Activated naive CD4-positive, alpha-beta T cell treated with anti-CD3 and anti-CD28 coated beads for 36 hours (primary cell): ENCODE data around the gene TPD52L1. TPM values are rescaled to one million over a fixed set of nuclear protein-coding genes. Genes with fewer than 3 reads are reported as not detected.
A peak's percentile ranks its signal among the peaks of the same experiment; 100 is the strongest.

ENCODE experiments used
- CTCF ChIA-PET: fragments of 350-600 bp; sonication (Branson Sonifier 250); formaldehyde crosslinking; loops from one replicate; lab custom pipeline; 2021; ENCODE audit warnings: antibody characterized with exemption; lab: Charles Lee
- DNase-seq: peaks from one replicate; pipeline ENCODE4 v3.0.0-alpha.2; 2020
- H3K27ac Mint-ChIP-seq: one replicate; pipeline ENCODE4 v1.8.0; 2021; ENCODE audit warnings: mild to moderate bottlenecking, mixed read lengths
- H3K27me3 Mint-ChIP-seq: one replicate; pipeline ENCODE4 v1.8.0; 2021; ENCODE audit warnings: low read depth, mixed read lengths
- H3K36me3 Mint-ChIP-seq: one replicate; pipeline ENCODE4 v1.8.0; 2021; ENCODE audit warnings: low read depth, mixed read lengths
- H3K4me1 Mint-ChIP-seq: one replicate; pipeline ENCODE4 v1.8.0; 2021; ENCODE audit warnings: low read depth, mixed read lengths
- H3K4me3 Mint-ChIP-seq: one replicate; pipeline ENCODE4 v1.8.0; 2021; ENCODE audit warnings: mild to moderate bottlenecking, moderate library complexity, mixed read lengths
- H3K9me3 Mint-ChIP-seq: one replicate; pipeline ENCODE4 v1.8.0; 2021; ENCODE audit warnings: mixed read lengths
- intact Hi-C: fragments of 100-400 bp; cut with micrococcal nuclease; formaldehyde crosslinking; loops from one replicate; pipeline ENCODE4 v1.15.1; 2023
- total RNA-seq, 2 experiments: library from RNA; stranded (reverse); gene quantifications; one replicate each; pipeline ENCODE4 v1.2.3, GENCODE V29; 2021

TPD52L1 gene, protein sequence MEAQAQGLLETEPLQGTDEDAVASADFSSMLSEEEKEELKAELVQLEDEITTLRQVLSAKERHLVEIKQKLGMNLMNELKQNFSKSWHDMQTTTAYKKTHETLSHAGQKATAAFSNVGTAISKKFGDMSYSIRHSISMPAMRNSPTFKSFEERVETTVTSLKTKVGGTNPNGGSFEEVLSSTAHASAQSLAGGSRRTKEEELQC
- total RNA-seq, result 1 to 10 TPM; 5.6 to 5.7 TPM

DNA sequence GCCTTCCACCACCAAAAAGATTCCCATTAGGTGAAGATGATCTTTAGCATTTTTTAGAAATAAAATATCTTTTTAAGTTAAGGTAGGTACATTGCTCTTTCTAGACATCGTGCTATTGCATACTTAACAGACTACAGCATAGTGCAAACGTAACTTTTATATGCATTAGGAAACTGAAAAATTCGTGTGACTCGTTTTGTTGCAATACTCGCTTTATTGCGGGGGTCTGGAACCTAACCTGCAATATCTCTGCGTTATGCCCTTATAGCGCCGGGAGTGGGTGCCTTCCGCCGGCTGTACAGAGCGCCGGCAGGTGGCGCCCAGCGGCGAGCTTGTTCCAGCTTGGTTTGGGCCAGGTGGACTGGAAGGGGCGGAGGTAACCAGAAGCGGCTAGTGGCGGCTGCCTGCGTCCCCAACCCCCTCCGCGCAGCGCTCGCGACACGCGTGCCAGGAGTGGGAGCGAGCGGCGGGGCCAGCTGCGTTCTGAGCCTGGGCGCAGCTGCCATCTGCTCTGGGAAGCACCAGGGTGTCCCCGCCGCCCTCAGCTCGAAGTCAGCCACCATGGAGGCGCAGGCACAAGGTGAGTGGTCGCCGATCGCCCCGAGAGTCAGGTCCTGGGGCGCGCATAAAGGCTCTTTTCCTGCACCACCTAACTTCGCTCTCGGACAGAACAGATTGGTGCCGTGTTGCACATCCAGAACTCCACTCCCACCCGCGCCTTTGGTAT is at the start of gene TPD52L1:
TSS of gene TPD52L1 (plus strand) at position 383 of the 727 bp plus-strand sequence. CDS start at position 562, 179 bp downstream.
- no peak within 1 kb of the TSS for H3K27ac Mint-ChIP-seq
- H3K4me3 Mint-ChIP-seq, result peak within 1 kb of the TSS; percentile 74
- H3K9me3 Mint-ChIP-seq, result no peaks in the 10 kb centered on the region
- H3K4me1 Mint-ChIP-seq, result peaks cover 6% of the 10 kb centered on the region
- intact Hi-C loops, result loop anchor here (1.0 to 5.0 kb wide), 6 partner anchors 39 to 834 kb away; partner anchors contain the start of genes HDDC2, HEY2, RNF217 and TRMT11
- CTCF ChIA-PET, result interaction anchor here (0.7 to 1.5 kb wide), 14 partner anchors 8 to 868 kb away, joined by 3 to 9 read pairs (median 3); no protein-coding TSS in a partner anchor
- no peaks in the 10 kb centered on the region for H3K36me3 Mint-ChIP-seq
- peaks cover 28% of the 10 kb centered on the region for H3K27me3 Mint-ChIP-seq
- DNase-seq, result peak; percentile 73

DNA sequence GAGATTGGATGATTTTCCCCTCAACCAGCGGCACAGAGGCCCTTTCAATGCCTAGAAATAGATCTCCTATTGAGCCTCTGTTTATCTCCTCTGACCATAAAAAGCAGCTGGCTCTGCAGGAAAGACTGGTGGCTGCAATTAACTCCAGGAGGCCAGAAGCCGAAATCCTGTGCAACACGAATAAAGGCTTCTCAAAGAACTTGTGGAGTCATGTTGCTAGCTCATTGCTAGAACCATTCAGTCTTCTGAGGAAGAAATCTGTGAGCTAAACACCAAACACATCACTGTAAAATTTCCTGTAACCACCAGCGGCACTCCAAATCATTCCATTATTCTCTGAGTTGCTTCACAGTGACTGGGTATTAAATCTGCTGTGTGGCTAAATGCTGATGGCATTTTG is 49.1 kb upstream of the TPD52L1 start:
- Mint-ChIP-seq H3K27me3 (no peaks in the 10 kb centered on the region), H3K27ac (no peak overlapping the region)
- CTCF ChIA-PET, result no interaction called here

DNA sequence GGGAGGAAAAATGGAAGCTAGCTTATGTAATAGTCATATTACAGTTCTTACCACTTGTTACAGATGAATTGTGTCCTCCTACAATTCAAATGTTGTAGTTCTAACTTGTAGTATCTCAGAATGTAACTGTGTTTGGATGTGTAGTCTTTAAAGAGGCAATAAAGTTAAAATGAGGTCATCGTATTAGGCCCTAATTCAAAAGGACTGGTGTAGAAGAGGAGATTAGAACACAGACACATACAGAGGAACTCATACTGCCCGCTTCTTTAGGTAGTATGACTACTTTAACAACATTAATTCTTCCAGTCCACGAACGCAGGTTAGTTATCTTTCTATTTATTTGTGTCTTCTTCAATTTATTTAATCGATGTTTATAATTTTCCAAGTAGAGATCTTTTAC is 46.5 kb upstream of the TPD52L1 start:
- intact Hi-C loops, result no loop called here
- no peak overlapping the region for H3K4me3 Mint-ChIP-seq

More for the DNA sequence above, 49.1 kb upstream of the TPD52L1 start:
- Mint-ChIP-seq H3K36me3 (no peaks in the 10 kb centered on the region), H3K4me3 (no peak overlapping the region), H3K4me1 (peaks cover 8% of the 10 kb centered on the region), H3K9me3 (peaks cover 5% of the 10 kb centered on the region)
- DNase-seq, result no peak
- intact Hi-C loops, result no loop called here

DNA sequence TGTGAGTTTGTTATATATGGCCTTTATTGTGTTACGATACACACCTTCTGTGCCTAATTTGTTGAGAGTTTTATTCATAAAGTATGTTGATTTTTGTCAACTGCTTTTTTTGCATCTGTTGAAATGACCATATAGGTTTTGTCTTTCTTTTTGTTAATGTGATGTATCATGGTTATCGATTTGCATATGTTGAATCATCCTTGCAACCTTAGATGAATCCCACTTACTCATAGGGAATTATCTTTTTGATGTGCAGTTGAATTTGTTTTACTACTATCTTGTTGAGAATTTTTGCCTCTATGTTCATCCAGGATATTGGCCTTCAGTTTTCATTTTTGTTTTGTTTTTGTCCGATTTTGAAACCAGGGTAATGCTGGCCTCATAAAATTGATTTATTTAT is 45.7 kb upstream of the TPD52L1 start:
- no peaks in the 10 kb centered on the region for H3K27me3 Mint-ChIP-seq
- no peak overlapping the region for H3K4me3 Mint-ChIP-seq
- H3K27ac Mint-ChIP-seq, result no peak overlapping the region
- DNase-seq, result no peak
- H3K36me3 Mint-ChIP-seq, result peaks cover 12% of the 10 kb centered on the region
- no peaks in the 10 kb centered on the region for H3K4me1 Mint-ChIP-seq
- H3K9me3 Mint-ChIP-seq, result peaks cover 30% of the 10 kb centered on the region
- CTCF ChIA-PET, result no interaction called here
- intact Hi-C loops, result no loop called here

More for the DNA sequence above, 46.5 kb upstream of the TPD52L1 start:
- CTCF ChIA-PET, result no interaction called here
- Mint-ChIP-seq H3K4me1 (no peaks in the 10 kb centered on the region), H3K9me3 (peaks cover 25% of the 10 kb centered on the region), H3K27me3 (no peaks in the 10 kb centered on the region), H3K36me3 (peaks cover 10% of the 10 kb centered on the region), H3K27ac (no peak overlapping the region)
- DNase-seq, result no peak

DNA sequence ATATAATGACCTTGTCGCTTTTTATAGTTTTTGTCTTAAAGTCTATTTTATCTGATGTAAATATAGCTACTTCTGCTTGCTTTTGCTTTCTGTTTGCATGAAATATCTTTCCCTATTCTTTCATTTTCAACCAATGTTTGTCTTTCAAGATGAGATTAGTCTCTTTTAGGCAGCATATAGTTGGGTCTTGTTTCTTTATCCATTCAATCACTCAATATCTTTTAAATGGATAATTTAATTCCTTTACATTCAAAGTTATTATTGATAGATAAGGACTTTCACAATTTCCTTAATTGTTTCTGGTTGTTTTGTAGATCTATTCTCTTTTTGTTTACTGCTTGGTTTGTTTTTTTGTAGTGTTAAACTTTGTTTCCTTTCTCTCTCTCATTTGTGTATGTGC is 43.5 kb upstream of the TPD52L1 start:
- intact Hi-C loops, result loop anchor here (5.0 kb wide), 1 partner anchor 148 kb away; the partner anchor contains the start of gene RNF217
- CTCF ChIA-PET, result no interaction called here
- DNase-seq, result no peak
- H3K4me3 Mint-ChIP-seq, result no peak overlapping the region
- H3K4me1 Mint-ChIP-seq, result no peaks in the 10 kb centered on the region
- peaks cover 12% of the 10 kb centered on the region for H3K36me3 Mint-ChIP-seq
- no peaks in the 10 kb centered on the region for H3K27me3 Mint-ChIP-seq
- H3K27ac Mint-ChIP-seq, result no peak overlapping the region
- H3K9me3 Mint-ChIP-seq, result peaks cover 30% of the 10 kb centered on the region

DNA sequence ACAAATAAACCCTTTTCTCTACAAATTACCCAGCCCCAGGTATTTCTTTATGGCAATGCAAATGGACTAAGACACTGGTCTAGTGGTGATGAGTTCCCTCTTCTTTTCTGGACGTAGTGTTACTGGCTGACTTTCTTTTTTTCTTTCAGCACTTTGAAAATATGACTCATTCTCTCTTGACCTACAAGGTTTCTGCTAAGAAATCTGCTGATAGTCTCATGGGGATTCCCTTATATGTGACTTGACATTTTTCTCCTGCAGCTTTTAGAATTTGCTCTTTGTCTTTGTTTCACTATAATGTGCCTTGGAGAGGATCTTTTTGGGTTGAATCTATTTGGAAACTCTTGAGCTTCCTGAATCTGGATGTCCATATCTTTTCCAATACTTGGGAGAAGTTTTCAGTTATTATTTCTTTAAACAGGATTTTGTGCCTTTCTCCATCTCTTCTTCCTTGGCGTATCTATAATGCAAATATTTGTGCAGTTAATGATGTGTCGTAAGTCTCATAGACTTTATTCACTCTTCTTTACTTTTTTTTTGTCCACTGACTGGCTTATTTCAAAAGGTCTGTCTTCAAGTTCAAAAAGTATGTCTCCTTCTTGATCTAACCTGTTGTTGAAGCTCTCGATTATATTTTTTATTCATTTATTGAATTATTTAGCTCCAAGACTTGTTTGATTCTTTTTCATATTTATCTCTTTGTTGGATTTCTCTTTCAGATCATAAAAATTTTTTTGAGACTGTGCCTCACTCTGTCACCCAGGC is 42.2 kb upstream of the TPD52L1 start:
- H3K4me1 Mint-ChIP-seq, result no peaks in the 10 kb centered on the region
- intact Hi-C loops, result loop anchor here (5.0 kb wide), 1 partner anchor 149 kb away; the partner anchor contains the start of gene RNF217
- no peak for DNase-seq
- no peaks in the 10 kb centered on the region for H3K27me3 Mint-ChIP-seq
- H3K9me3 Mint-ChIP-seq, result peaks cover 30% of the 10 kb centered on the region
- peaks cover 12% of the 10 kb centered on the region for H3K36me3 Mint-ChIP-seq
- no peak overlapping the region for H3K4me3 Mint-ChIP-seq
- no peak overlapping the region for H3K27ac Mint-ChIP-seq
- CTCF ChIA-PET, result interaction anchor here (0.6 to 4.2 kb wide), 3 partner anchors 11 to 245 kb away, joined by 4 to 82 read pairs (median 4); no protein-coding TSS in a partner anchor

DNA sequence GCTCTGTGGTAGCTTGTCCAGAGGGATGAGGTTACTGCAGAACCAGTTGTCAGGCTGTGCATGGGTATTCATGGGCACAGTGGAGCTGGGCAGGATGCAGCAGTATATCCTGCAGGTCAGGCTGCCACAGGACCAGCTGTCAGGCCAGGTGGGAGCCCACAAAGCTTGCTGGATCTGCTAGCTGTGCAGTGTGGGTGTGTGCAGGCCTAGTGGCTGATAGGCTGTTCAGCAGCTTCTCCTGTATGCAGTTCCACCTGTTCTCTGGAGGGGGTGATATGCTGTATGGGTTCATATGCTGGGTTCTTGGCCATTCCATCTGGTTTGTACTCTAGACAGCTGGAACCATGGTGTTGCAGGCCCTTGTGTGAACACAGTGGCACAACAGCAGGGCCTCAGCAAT is 40.6 kb upstream of the TPD52L1 start:
- peaks cover 12% of the 10 kb centered on the region for H3K36me3 Mint-ChIP-seq

DNA sequence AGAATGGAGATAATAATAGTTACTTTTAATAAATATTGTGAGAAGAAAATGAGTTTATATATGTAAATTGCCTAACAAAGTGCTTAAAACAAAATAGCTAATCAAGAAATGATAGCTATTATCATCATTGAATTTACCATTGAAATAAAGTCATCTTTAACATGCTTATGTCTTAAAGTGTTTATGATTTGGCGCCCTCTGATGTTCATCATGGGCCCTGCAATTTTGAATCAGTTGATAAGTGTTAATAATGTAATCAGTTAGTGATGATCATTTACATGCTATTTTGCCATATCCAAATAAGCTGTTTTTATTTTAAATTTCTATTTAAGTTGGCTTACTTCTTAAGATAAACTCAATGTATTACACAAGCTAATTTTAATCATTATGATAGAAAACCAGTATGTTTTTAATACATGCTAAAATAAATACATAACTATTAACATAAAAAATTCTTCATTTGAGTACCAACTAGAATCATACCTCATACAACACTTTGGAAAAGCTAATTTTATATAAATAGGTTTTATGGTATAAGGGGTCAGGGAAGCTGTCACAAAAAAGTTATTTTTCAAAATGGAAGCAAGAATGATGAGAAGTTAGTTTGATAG is 39.2 kb upstream of the TPD52L1 start:
- Mint-ChIP-seq H3K9me3 (peaks cover 25% of the 10 kb centered on the region), H3K27ac (no peak overlapping the region), H3K27me3 (no peaks in the 10 kb centered on the region), H3K36me3 (peaks cover 12% of the 10 kb centered on the region), H3K4me3 (no peak overlapping the region), H3K4me1 (no peaks in the 10 kb centered on the region)
- CTCF ChIA-PET, result interaction anchor here (0.6 to 4.2 kb wide), 22 partner anchors 9 to 563 kb away, joined by 3 to 82 read pairs (median 3); partner anchors contain the start of gene TPD52L1
- intact Hi-C loops, result loop anchor here (1.0 to 5.0 kb wide), 3 partner anchors 152 to 1312 kb away; partner anchors contain the start of gene RNF217
- DNase-seq, result peak; percentile 76

More for the DNA sequence above, 40.6 kb upstream of the TPD52L1 start:
- CTCF ChIA-PET, result interaction anchor here (0.9 to 4.2 kb wide), 8 partner anchors 12 to 256 kb away, joined by 3 to 82 read pairs (median 4); no protein-coding TSS in a partner anchor
- H3K27me3 Mint-ChIP-seq, result no peaks in the 10 kb centered on the region
- H3K4me3 Mint-ChIP-seq, result no peak overlapping the region
- H3K9me3 Mint-ChIP-seq, result peaks cover 30% of the 10 kb centered on the region
- no peak overlapping the region for H3K27ac Mint-ChIP-seq
- no peak for DNase-seq
- no peaks in the 10 kb centered on the region for H3K4me1 Mint-ChIP-seq
- intact Hi-C loops, result loop anchor here (5.0 kb wide), 1 partner anchor 151 kb away; the partner anchor contains the start of gene RNF217

DNA sequence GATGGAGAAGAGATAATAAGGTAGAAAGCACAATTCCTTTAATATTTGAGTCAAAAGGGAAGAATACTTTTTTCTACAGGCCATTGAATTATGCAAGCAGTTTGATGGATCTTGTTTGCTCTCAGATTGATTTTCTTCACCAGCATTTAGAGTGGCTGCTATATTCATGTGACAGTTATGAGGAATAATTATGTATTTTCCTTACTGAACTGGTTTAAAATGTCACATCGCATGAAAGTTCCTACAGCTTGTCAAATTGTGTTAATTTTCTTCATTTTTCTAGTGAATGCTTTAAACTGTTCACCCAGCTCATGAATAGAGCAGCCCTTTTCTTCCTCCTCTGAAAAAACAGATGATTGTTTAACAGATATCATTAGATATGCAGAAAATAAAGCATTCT is 37.4 kb upstream of the TPD52L1 start:
- intact Hi-C loops, result no loop called here
- H3K4me1 Mint-ChIP-seq, result no peaks in the 10 kb centered on the region
- no peak overlapping the region for H3K27ac Mint-ChIP-seq
- CTCF ChIA-PET, result interaction anchor here (0.5 to 1.7 kb wide), 4 partner anchors 15 to 245 kb away, joined by 3 to 14 read pairs (median 3); partner anchors contain the start of gene TPD52L1
- no peak for DNase-seq
- H3K4me3 Mint-ChIP-seq, result no peak overlapping the region
- H3K9me3 Mint-ChIP-seq, result peaks cover 10% of the 10 kb centered on the region
- no peaks in the 10 kb centered on the region for H3K27me3 Mint-ChIP-seq
- H3K36me3 Mint-ChIP-seq, result peaks cover 7% of the 10 kb centered on the region

DNA sequence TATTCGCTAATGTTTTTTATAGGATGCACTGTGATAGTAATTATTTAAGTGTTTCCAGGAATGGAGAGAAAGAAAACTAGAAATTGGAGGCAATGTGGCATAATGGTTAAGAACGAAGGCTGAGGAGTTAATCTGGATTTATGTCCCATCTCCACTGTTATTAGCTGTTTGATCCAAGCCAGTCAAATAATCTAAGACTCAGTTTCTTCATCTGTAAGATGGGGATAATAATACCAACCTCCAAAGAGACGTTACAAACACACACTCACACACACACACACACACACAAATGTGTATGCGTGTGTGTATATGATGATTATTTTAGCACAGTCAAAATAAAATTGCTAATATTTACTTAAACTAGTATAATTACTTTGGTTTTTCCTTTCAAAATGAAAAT is 36.9 kb upstream of the TPD52L1 start:
- no peaks in the 10 kb centered on the region for H3K4me1 Mint-ChIP-seq
- H3K4me3 Mint-ChIP-seq, result no peak overlapping the region
- DNase-seq, result no peak
- H3K36me3 Mint-ChIP-seq, result peaks cover 2% of the 10 kb centered on the region
- CTCF ChIA-PET, result interaction anchor here (0.5 to 1.7 kb wide), 3 partner anchors 14 to 245 kb away, joined by 3 to 14 read pairs (median 3); partner anchors contain the start of gene TPD52L1
- H3K9me3 Mint-ChIP-seq, result peaks cover 6% of the 10 kb centered on the region
- no peaks in the 10 kb centered on the region for H3K27me3 Mint-ChIP-seq
- no peak overlapping the region for H3K27ac Mint-ChIP-seq
- intact Hi-C loops, result no loop called here

DNA sequence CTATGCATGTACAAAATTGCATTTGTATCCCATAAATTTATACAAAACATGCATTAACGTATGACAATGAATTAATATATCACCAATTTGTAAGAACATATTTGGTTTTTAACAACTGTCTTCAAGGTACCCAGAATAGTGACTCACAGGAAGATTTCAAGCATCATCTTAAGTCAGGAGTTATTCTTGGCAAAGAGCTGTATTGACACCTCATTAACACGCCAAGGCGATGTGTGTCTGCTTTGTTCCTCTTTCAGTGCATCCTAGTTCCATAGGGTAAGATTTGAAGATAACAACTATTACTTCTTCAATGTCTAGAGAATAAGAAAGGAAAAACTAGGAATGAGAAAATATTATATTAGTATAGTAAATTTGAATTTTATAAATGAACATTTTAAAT is 35.8 kb upstream of the TPD52L1 start:
- H3K4me3 Mint-ChIP-seq, result no peak overlapping the region
- no peaks in the 10 kb centered on the region for H3K9me3 Mint-ChIP-seq
- CTCF ChIA-PET, result no interaction called here
- H3K27me3 Mint-ChIP-seq, result no peaks in the 10 kb centered on the region
- intact Hi-C loops, result no loop called here
- no peaks in the 10 kb centered on the region for H3K36me3 Mint-ChIP-seq
- DNase-seq, result no peak
- no peak overlapping the region for H3K27ac Mint-ChIP-seq
- H3K4me1 Mint-ChIP-seq, result no peaks in the 10 kb centered on the region
